Right lobe of liver (tissue), 6 donors: ENCODE results near the gene ANO2. TPM values are rescaled to one million over a fixed set of nuclear protein-coding genes. Genes with fewer than 3 reads are reported as not detected.

Experiments
- ATAC-seq, 4 donors: fragments of 200-7000 bp; cut with Tn5 transposase; one replicate each; pipeline ENCODE4 v1.9.1; 2020; ENCODE audit warnings: mild to moderate bottlenecking in 4 of 4, moderate library complexity in 4 of 4
- DNase-seq, 3 donors: peaks; one replicate each; pipeline ENCODE4 v3.0.0-alpha.2; 2020
- H3K27ac ChIP-seq, 3 donors: fragments of 200-600 bp; one replicate each; pipeline ENCODE4 v1.8.0; 2022
- H3K27me3 ChIP-seq, 2 donors: fragments of 200-600 bp; one replicate each; pipeline ENCODE4 v1.8.0; 2022
- H3K36me3 ChIP-seq, 4 donors: fragments of 200-600 bp; sonication (generic) in 1 of 4; one replicate each; pipeline versions ENCODE4 v1.5.1 to v1.8.0; 2017 to 2022; ENCODE audit warnings: control low read depth in 1 of 4
- H3K4me1 ChIP-seq, 4 donors: fragments of 200-600 bp; sonication (generic) in 1 of 4; one replicate each; pipeline versions ENCODE4 v1.5.1 to v1.8.0; 2017 to 2022; ENCODE audit warnings: control low read depth in 1 of 4
- H3K4me3 ChIP-seq, 3 donors: fragments of 200-600 bp; one replicate each; pipeline ENCODE4 v1.8.0; 2022
- H3K9me3 ChIP-seq, 4 donors: fragments of 200-600 bp; sonication (generic) in 1 of 4; one replicate each; pipeline versions ENCODE4 v1.5.1 to v1.8.0; 2017 to 2022; ENCODE audit warnings: control low read depth in 1 of 4
- CTCF ChIP-seq, 4 donors: fragments of 200-600 bp in 3 of 4; fragments of 450-650 bp in 1 of 4; IDR thresholded peaks; one replicate each; pipeline versions ENCODE4 v1.5.1 to v1.8.0; 2016 to 2022; ENCODE audit warnings: antibody characterized with exemption in 4 of 4, mild to moderate bottlenecking in 2 of 4
- POLR2A ChIP-seq: fragments of 450-650 bp; IDR thresholded peaks from one replicate; pipeline ENCODE4 v1.6.1; 2017; ENCODE audit warnings: antibody characterized with exemption, mild to moderate bottlenecking
- WGBS: methylation state at CpG from one replicate; pipeline ENCODE4 v1.1.6; 2018; ENCODE audit warnings: low coverage, low lambda C conversion rate; ENCODE audit not compliant: insufficient coverage; ENCODE audit errors: missing lambda C conversion rate; 5-methylcytosine and 5-hydroxymethylcytosine counted together
- intact Hi-C, 2 donors: fragments of 100-400 bp; cut with DNase I; formaldehyde crosslinking; loops; one replicate each; pipeline versions ENCODE4 v1.11.2 to v1.14.1; 2022
- total RNA-seq, 6 experiments: library from RNA; depleted of rRNA in 2 of 6; stranded (reverse); fragments of >200 nt in 2 of 6; fragmentation: NEBNext Ultra II Directional in 3 of 6; extraction: Animal tissue kit (Norgen Biotek cat#: 25700) in 3 of 6; gene quantifications; one replicate each; pipeline versions ENCODE4 v1.1.0 to v1.2.4, GENCODE V29; 2016 to 2023
- donor health status: DM: no; HTN: yes; CAD: no.
- donor health status: DM: no; HTN: no; CAD: no.
- donor health status: DM: no; HTN: no; CAD: no.
- donor health status: DM: no; HTN: yes; CAD: no.
- donor health status: DM: no; HTN: yes; CAD: no.

The ANO2 gene
- total RNA-seq, 6 experiments from 2014 or later = 0.06 to 0.89 (median 0.32) TPM; not detected in 1

DNA sequence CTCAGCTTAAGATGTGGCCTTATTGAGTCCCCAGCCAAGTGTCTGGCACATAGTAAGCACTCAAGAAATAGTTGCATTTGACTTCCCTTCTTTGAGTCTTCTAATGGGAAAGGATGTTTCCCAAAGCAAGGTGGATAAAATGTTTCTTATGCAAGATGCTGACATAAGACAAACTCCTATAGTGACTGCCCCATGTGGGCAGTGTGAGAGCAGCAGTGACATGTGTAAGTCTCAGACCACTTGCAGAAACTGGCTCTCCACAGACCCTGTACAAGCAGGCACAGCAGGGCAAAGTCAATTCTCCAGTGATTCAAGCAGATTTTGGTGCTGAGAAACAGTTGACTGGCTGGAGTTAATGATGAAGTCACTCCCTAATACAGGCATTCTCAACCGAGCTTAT is 255.3 kb downstream of the ANO2 start:
- TF ChIP-seq POLR2A (no peak), CTCF (IDR thresholded peaks at IDR 0.05) (no peak)
- H3K9me3 ChIP-seq = no peaks in the 10 kb centered on the region
- H3K4me1 ChIP-seq = no peaks in the 10 kb centered on the region
- no peak overlapping the region for H3K27ac ChIP-seq
- ATAC-seq (no peak), DNase-seq (no peak)
- H3K4me3 ChIP-seq = no peak overlapping the region
- no peaks in the 10 kb centered on the region for H3K27me3 ChIP-seq
- intact Hi-C loops = no loop called here
- 60% methylated on average over 1 of the region's 1 CpG for WGBS
- no peaks in the 10 kb centered on the region for H3K36me3 ChIP-seq

- H3K27me3 ChIP-seq = no peaks in the 10 kb centered on the region
- 75% methylated on average over 2 of the region's 2 CpGs for WGBS
- H3K4me3 ChIP-seq = no peak overlapping the region
- H3K36me3 ChIP-seq = no peaks in the 10 kb centered on the region
- TF ChIP-seq CTCF (IDR thresholded peaks at IDR 0.05) (no peak), POLR2A (no peak)
- DNase-seq (no peak), ATAC-seq (no peak)
- H3K27ac ChIP-seq = no peak overlapping the region
- no peaks in the 10 kb centered on the region for H3K9me3 ChIP-seq
- intact Hi-C loops = no loop called here
- no peaks in the 10 kb centered on the region for H3K4me1 ChIP-seq
Measured at GRCh38 chr12:5688226-5688625, 256.8 kb downstream of the ANO2 start.

GRCh38 chr12:5685935-5686334 is 259.1 kb downstream of the ANO2 start:
- WGBS = 41% methylated on average over 2 of the region's 3 CpGs
- DNase-seq (no peak), ATAC-seq (no peak)
- Histone ChIP-seq H3K36me3 (no peaks in the 10 kb centered on the region), H3K4me1 (no peaks in the 10 kb centered on the region), H3K4me3 (no peak overlapping the region), H3K9me3 (no peaks in the 10 kb centered on the region), H3K27ac (no peak overlapping the region), H3K27me3 (no peaks in the 10 kb centered on the region)
- intact Hi-C loops = no loop called here
- TF ChIP-seq POLR2A = no peak
- no peak for TF ChIP-seq CTCF (IDR thresholded peaks at IDR 0.05)

DNA sequence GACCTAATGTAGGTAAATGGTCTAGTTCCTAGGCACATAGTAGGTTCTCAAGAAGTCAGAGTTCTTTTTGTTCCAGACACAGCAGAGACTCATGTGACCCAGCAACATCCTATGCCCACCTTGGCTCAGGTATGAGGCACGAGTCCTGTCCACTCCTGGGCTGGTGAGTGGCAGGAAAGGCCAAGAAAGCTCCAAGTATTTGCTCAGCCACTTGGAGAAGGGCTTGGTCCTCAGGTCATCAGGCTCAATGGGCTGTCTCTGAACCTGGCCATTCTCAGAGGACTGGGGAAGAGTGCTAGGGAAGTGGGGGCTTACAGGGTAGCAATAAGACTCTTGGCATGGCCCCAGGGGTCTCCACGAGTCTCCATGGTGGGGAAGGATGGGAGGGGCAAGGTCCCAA is 260.1 kb downstream of the ANO2 start:
- Histone ChIP-seq H3K36me3 (no peaks in the 10 kb centered on the region), H3K27ac (no peak overlapping the region), H3K27me3 (no peaks in the 10 kb centered on the region), H3K4me1 (no peaks in the 10 kb centered on the region), H3K4me3 (no peak overlapping the region), H3K9me3 (no peaks in the 10 kb centered on the region)
- intact Hi-C loops = no loop called here
- TF ChIP-seq CTCF (IDR thresholded peaks at IDR 0.05) = no peak
- TF ChIP-seq POLR2A = no peak
- 50% methylated on average over 1 of the region's 2 CpGs for WGBS
- ATAC-seq (no peak), DNase-seq (no peak)

GRCh38 chr12:5682581-5682980 is 262.5 kb downstream of the ANO2 start:
- H3K4me1 ChIP-seq = no peaks in the 10 kb centered on the region
- TF ChIP-seq CTCF (IDR thresholded peaks at IDR 0.05) (no peak), POLR2A (no peak)
- H3K4me3 ChIP-seq = no peak overlapping the region
- H3K27me3 ChIP-seq = no peaks in the 10 kb centered on the region
- intact Hi-C loops = no loop called here
- DNase-seq = no peak
- WGBS = 67% methylated on average over 3 of the region's 3 CpGs
- no peak for ATAC-seq
- no peak overlapping the region for H3K27ac ChIP-seq
- no peaks in the 10 kb centered on the region for H3K36me3 ChIP-seq
- H3K9me3 ChIP-seq = no peaks in the 10 kb centered on the region
